ENCODE results near the gene ARVCF. TPM values are rescaled to one million over a fixed set of nuclear protein-coding genes. Genes with fewer than 3 reads are reported as not detected.

ARVCF gene
- total and polyA plus RNA-seq, 9 of the 15 experiments (the other 6 are each of a cell fraction or from before 2014, with no cell fraction given): 0.03 to 97.4 (median 15.6) TPM

- TF ChIP-seq IRF1 (CRISPR knock-in tag; IDR thresholded peaks at IDR 0.05; ENCODE audit: borderline replicate concordance) (no peak), SETDB1 (IDR thresholded peaks at IDR 0.05; ENCODE audit: low read length) (no peak), ARID3B (CRISPR knock-in tag; IDR thresholded peaks at IDR 0.05; ENCODE audit: borderline replicate concordance) (no peak), CREB1 (IDR thresholded peaks at IDR 0.05) (no peak), CREB1 (CRISPR knock-in tag; IDR thresholded peaks at IDR 0.05) (no peak), ZNF668 (CRISPR knock-in tag; IDR thresholded peaks at IDR 0.05) (no peak), HIVEP1 (CRISPR knock-in tag; IDR thresholded peaks at IDR 0.05) (no peak), PHF21A (IDR thresholded peaks at IDR 0.05; ENCODE audit: borderline replicate concordance, low read depth) (no peak), ZNF740 (CRISPR knock-in tag; IDR thresholded peaks at IDR 0.05) (no peak), ZNF740 (tag; IDR thresholded peaks at IDR 0.05) (no peak; a peak in 1 of 4 replicates), GATAD2A (IDR thresholded peaks at IDR 0.05) (peak; percentile 100), PURB (CRISPR knock-in tag; IDR thresholded peaks at IDR 0.05; ENCODE audit: low read depth) (no peak), ZC3H4 (CRISPR knock-in tag; IDR thresholded peaks at IDR 0.05; ENCODE audit: borderline replicate concordance) (no peak), TBP (optimal IDR thresholded peaks at IDR 0.05; ENCODE audit: low read depth, low read length) (peak; percentile 30), NFRKB (IDR thresholded peaks at IDR 0.05; ENCODE audit: low read depth) (no peak), ZNF146 (CRISPR knock-in tag; IDR thresholded peaks at IDR 0.05; ENCODE audit: unreplicated experiment) (no peak), HDAC1 (IDR thresholded peaks at IDR 0.05) (peak in 1 of 2 experiments; percentile 68; a peak in 1 of 4 replicates), FOXK2 (conservative IDR thresholded peaks at IDR 0.05 in 1 of 2, IDR thresholded peaks at IDR 0.05 in 1 of 2; ENCODE audit: low read depth in 2 of 2) (no peak), BRD9 (IDR thresholded peaks at IDR 0.05; ENCODE audit: low read depth, partially characterized antibody) (no peak), NRF1 (conservative IDR thresholded peaks at IDR 0.05 in 1 of 2, IDR thresholded peaks at IDR 0.05 in 1 of 2) (peak; percentile 58 to 70), TCF7 (IDR thresholded peaks at IDR 0.05; ENCODE audit: borderline replicate concordance) (no peak), CBFB (CRISPR knock-in tag; IDR thresholded peaks at IDR 0.05) (no peak), BMI1 (IDR thresholded peaks at IDR 0.05; ENCODE audit: low read length) (no peak)
Observed at GRCh38 chr22:19986410-19987341, 29.9 kb downstream of the ARVCF start (continued).

Data from K562 (cell line).